Measurements from ENCODE around the gene PTGIS.
A peak's percentile ranks its signal among the peaks of the same experiment; 100 is the strongest.

Gene PTGIS

GRCh38 chr20:49483696-49484123, 84.2 kb downstream of the PTGIS start:
- in situ Hi-C loops (cut with HindIII; ENCODE audit: low pct_ligation_motif_present, low sequenced_read_pairs): no loop called here
- peaks cover 29% of the 10 kb centered on the region for H3K27me3 ChIP-seq (replicated peaks)
- no peak for DNase-seq
- no peaks in the 10 kb centered on the region for H3K36me3 ChIP-seq (replicated peaks)
- no peak overlapping the region for H3K27ac ChIP-seq
- TF ChIP-seq CTCF (IDR thresholded peaks at IDR 0.05; ENCODE audit: low read depth, low read length, missing control alignments): no peak
- H3K4me3 ChIP-seq (ENCODE audit: low read depth, low read length): no peak overlapping the region

- Histone ChIP-seq H3K4me3 (ENCODE audit: low read depth, low read length) (no peak overlapping the region), H3K27ac (no peak overlapping the region), H3K36me3 (replicated peaks) (no peaks in the 10 kb centered on the region), H3K27me3 (replicated peaks) (peaks cover 29% of the 10 kb centered on the region)
- in situ Hi-C loops (cut with HindIII; ENCODE audit: low pct_ligation_motif_present, low sequenced_read_pairs): no loop called here
- no peak for TF ChIP-seq CTCF (IDR thresholded peaks at IDR 0.05; ENCODE audit: low read depth, low read length, missing control alignments)
- no peak for DNase-seq
Observed at GRCh38 chr20:49483018-49483695, 84.8 kb downstream of the PTGIS start.

- DNase-seq: peak; percentile 11
- Histone ChIP-seq H3K27ac (no peak within 1 kb of the TSS), H3K36me3 (replicated peaks) (no peaks in the 10 kb centered on the region), H3K27me3 (replicated peaks) (peaks cover 29% of the 10 kb centered on the region), H3K4me3 (ENCODE audit: low read depth, low read length) (no peak within 1 kb of the TSS)
- no peak for TF ChIP-seq CTCF (IDR thresholded peaks at IDR 0.05; ENCODE audit: low read depth, low read length, missing control alignments)
- in situ Hi-C loops (cut with HindIII; ENCODE audit: low pct_ligation_motif_present, low sequenced_read_pairs): no loop called here
Observed at GRCh38 chr20:49482621-49483017, 85.3 kb downstream of the PTGIS start, which contains the start of gene KCNB1. Gene KCNB1, minus strand, starts transcription at chr20:49482668. Its CDS starts 188 bp downstream, at chr20:49482480.

- in situ Hi-C loops (cut with HindIII; ENCODE audit: low pct_ligation_motif_present, low sequenced_read_pairs): no loop called here
- no peak overlapping the region for H3K4me3 ChIP-seq (ENCODE audit: low read depth, low read length)
- DNase-seq: no peak
- no peak overlapping the region for H3K27ac ChIP-seq
- no peaks in the 10 kb centered on the region for H3K36me3 ChIP-seq (replicated peaks)
- H3K27me3 ChIP-seq (replicated peaks): peaks cover 29% of the 10 kb centered on the region
- TF ChIP-seq CTCF (IDR thresholded peaks at IDR 0.05; ENCODE audit: low read depth, low read length, missing control alignments): no peak
Observed at GRCh38 chr20:49482173-49482572, 85.8 kb downstream of the PTGIS start.

- no peaks in the 10 kb centered on the region for H3K36me3 ChIP-seq (replicated peaks)
- no peak overlapping the region for H3K27ac ChIP-seq
- peaks cover 26% of the 10 kb centered on the region for H3K27me3 ChIP-seq (replicated peaks)
- no peak overlapping the region for H3K4me3 ChIP-seq (ENCODE audit: low read depth, low read length)
- in situ Hi-C loops (cut with HindIII; ENCODE audit: low pct_ligation_motif_present, low sequenced_read_pairs): no loop called here
- no peak for DNase-seq
- no peak for TF ChIP-seq CTCF (IDR thresholded peaks at IDR 0.05; ENCODE audit: low read depth, low read length, missing control alignments)
Observed at GRCh38 chr20:49481116-49481515, 86.8 kb downstream of the PTGIS start.

- Histone ChIP-seq H3K36me3 (replicated peaks) (no peaks in the 10 kb centered on the region), H3K27ac (no peak overlapping the region), H3K27me3 (replicated peaks) (peaks cover 25% of the 10 kb centered on the region), H3K4me3 (ENCODE audit: low read depth, low read length) (no peak overlapping the region)
- DNase-seq: no peak
- no peak for TF ChIP-seq CTCF (IDR thresholded peaks at IDR 0.05; ENCODE audit: low read depth, low read length, missing control alignments)
- in situ Hi-C loops (cut with HindIII; ENCODE audit: low pct_ligation_motif_present, low sequenced_read_pairs): no loop called here
Observed at GRCh38 chr20:49480236-49480635, 87.7 kb downstream of the PTGIS start.
